Subcutaneous abdominal adipose tissue (tissue), 5 donors: ENCODE measurements around the gene KCNIP1.

Experiments used
- H3K27ac ChIP-seq: one replicate; pipeline ENCODE4 v1.7.0; 2013; ENCODE audit warnings: low read depth, mild to moderate bottlenecking, inconsistent platforms, low read length, moderate library complexity
- H3K27me3 ChIP-seq, 5 donors: one replicate each; pipeline ENCODE4 v1.7.0; 2013; ENCODE audit warnings: low read length in 5 of 5, inconsistent platforms in 1 of 5; ENCODE audit not compliant: control insufficient read depth in 5 of 5, insufficient read depth in 4 of 5
- H3K36me3 ChIP-seq, 5 donors: one replicate each; pipeline ENCODE4 v1.7.0; 2013; ENCODE audit warnings: low read length in 5 of 5; ENCODE audit not compliant: control insufficient read depth in 5 of 5, insufficient read depth in 5 of 5
- H3K4me1 ChIP-seq, 5 donors: one replicate each; pipeline ENCODE4 v1.7.0; 2013; ENCODE audit warnings: low read length in 5 of 5, mild to moderate bottlenecking in 3 of 5, moderate library complexity in 1 of 5; ENCODE audit not compliant: control insufficient read depth in 5 of 5, insufficient read depth in 5 of 5
- H3K4me3 ChIP-seq, 5 donors: one replicate each; pipeline ENCODE4 v1.7.0; 2013; ENCODE audit warnings: low read length in 5 of 5, low read depth in 1 of 5
- H3K9ac ChIP-seq, 5 donors: one replicate each; pipeline ENCODE4 v1.7.0; 2013; ENCODE audit warnings: low read length in 5 of 5, mild to moderate bottlenecking in 4 of 5, moderate library complexity in 3 of 5
- H3K9me3 ChIP-seq, 5 donors: one replicate each; pipeline ENCODE4 v1.7.0; 2013; ENCODE audit warnings: low read length in 5 of 5; ENCODE audit not compliant: control insufficient read depth in 5 of 5
- donor health status: healthy.
- donor health status: healthy.
- donor health status: healthy.
- donor health status: healthy.
- donor health status: healthy.

Gene KCNIP1

DNA sequence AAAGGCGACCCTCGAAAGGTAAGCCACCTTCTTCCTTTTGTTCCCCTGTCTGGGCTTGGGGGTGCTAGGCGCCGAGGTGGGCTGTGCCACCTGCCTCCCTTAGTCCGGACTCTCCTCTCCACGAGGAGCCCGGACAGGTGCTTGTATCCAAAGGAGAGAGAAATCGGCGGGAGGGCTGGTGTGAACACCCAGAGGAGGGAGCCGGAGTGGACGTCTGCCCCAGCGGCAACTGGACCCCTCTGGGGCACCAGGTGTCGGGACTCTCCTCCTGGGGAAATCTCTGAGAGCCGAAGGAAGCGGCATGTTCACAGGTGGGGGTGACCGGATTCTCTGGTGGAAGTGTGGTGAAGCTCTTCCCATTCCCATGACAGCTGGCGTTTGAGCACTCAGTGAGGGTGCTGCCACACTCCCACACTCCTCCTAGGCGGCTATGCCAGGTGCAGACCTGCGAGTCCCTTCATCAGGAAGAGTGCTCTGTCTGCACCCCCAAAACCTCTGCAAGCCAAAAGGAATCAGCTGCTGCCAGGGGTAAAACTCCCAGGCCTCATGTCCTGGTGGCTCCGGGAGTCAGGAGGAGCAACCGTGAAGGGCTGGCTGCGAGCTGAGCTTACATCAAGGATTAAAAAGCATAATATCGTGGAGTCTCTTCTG, 921 bp downstream of the KCNIP1 start:
- Histone ChIP-seq H3K9ac (no peak overlapping the region), H3K4me1 (peaks cover 0 to 6% (median 3%) of the 10 kb centered on the region in 5 donors), H3K36me3 (no peaks in the 10 kb centered on the region), H3K4me3 (peak overlapping the region in 1 of 5 donors; percentile 2), H3K27me3 (peaks cover 0 to 45% (median 20%) of the 10 kb centered on the region in 5 donors), H3K9me3 (peaks cover 0 to 9% (median 6%) of the 10 kb centered on the region in 5 donors), H3K27ac (no peak overlapping the region)

DNA sequence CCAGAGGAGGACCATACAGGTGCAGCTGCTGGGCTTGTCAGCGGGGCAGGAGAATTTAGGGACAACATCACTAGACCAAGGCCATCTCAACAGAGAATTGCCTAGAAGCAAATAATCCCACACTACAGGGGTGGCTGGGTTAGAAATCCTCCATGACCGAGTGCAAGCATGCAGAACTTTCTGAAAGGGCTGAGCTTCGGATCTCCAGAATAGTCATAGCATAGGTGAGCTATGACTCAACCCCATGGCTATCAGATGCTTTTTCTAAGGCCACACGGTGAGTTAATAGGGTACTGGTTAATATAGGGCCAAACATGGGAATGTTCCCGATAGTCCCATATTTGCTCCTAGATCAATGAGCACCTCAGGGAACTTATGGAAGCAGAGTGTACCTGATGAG, 4.2 kb downstream of the KCNIP1 start:
- peaks cover 0 to 6% (median 3%) of the 10 kb centered on the region in 5 donors for H3K4me1 ChIP-seq

DNA sequence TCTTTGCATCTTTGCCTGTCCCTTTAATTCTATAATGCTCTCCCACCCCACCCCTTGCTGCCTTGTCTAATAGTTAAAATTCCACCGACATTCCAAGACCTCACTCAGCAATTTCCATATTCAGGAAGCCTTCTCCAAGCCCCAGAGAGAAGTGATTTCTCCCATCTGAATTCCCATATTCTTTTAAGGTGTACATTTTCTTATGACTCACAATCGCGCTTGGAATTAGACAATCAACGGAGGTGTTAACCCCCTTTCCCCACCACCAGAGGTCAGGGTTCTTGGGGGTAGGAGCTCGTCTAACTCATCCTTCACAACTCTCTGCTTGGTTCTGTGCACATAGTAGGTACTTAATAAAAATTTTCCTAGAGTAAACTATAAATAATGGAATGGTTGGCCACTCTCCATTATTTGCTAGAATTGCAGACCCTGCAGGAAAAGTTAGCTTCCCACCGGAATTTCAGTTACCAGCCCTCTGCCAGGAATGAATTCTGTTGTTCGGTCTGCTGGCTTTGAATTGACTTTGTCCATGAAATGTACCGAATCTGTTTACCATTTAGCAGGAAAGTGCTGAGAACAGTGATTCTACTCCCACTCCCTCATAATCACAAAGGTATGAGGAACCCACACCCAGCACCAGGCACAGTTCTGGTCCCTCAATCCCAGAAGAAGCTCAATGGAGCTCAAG, 5.0 kb downstream of the KCNIP1 start:
- no peaks in the 10 kb centered on the region for H3K36me3 ChIP-seq
- peaks cover 0 to 6% (median 3%) of the 10 kb centered on the region in 5 donors for H3K4me1 ChIP-seq
- H3K4me3 ChIP-seq, result no peak overlapping the region
- peaks cover 0 to 30% (median 9%) of the 10 kb centered on the region in 5 donors for H3K27me3 ChIP-seq
- H3K27ac ChIP-seq, result no peak overlapping the region
- H3K9me3 ChIP-seq, result no peaks in the 10 kb centered on the region
- H3K9ac ChIP-seq, result no peak overlapping the region

More for the DNA sequence above, 4.2 kb downstream of the KCNIP1 start:
- H3K9ac ChIP-seq, result no peak overlapping the region
- no peak overlapping the region for H3K4me3 ChIP-seq
- no peaks in the 10 kb centered on the region for H3K9me3 ChIP-seq
- H3K27ac ChIP-seq, result no peak overlapping the region
- H3K36me3 ChIP-seq, result no peaks in the 10 kb centered on the region
- peaks cover 0 to 34% (median 13%) of the 10 kb centered on the region in 5 donors for H3K27me3 ChIP-seq

- Histone ChIP-seq H3K9me3 (no peaks in the 10 kb centered on the region), H3K9ac (no peak overlapping the region), H3K4me1 (peaks cover 0 to 2% (median under 1%) of the 10 kb centered on the region in 5 donors), H3K4me3 (no peak overlapping the region), H3K27ac (no peak overlapping the region), H3K27me3 (peaks cover 0 to 28% (median 9%) of the 10 kb centered on the region in 5 donors), H3K36me3 (no peaks in the 10 kb centered on the region)
Measured at GRCh38 chr5:170509348-170509660, 5.5 kb downstream of the KCNIP1 start.

DNA sequence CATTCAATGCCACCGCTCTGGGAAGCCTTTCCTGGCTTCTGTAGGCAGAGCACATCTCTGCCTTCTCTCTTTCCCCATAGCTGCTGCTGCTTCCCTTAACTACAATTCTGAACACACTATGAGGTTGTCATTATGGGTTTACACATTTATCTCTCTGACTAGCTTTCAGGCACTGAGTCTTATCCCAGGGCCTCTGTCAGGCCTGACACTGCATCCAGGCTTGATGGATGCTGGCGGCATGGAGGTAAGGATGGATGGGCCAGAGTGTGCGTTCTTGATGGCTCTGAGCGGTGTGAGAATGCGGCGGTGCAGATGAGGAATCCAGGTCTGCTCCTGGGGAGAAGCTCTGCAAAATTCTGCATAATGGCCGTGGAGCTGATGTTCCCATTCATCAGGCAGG, 6.3 kb downstream of the KCNIP1 start:
- H3K9me3 ChIP-seq, result no peaks in the 10 kb centered on the region
- H3K4me3 ChIP-seq, result no peak overlapping the region
- H3K4me1 ChIP-seq, result no peaks in the 10 kb centered on the region
- no peak overlapping the region for H3K27ac ChIP-seq
- H3K27me3 ChIP-seq, result peaks cover 0 to 21% (median 1%) of the 10 kb centered on the region in 5 donors
- H3K36me3 ChIP-seq, result no peaks in the 10 kb centered on the region
- no peak overlapping the region for H3K9ac ChIP-seq

- no peaks in the 10 kb centered on the region for H3K4me1 ChIP-seq
- H3K27ac ChIP-seq, result no peak overlapping the region
- H3K9ac ChIP-seq, result no peak overlapping the region
- no peaks in the 10 kb centered on the region for H3K36me3 ChIP-seq
- H3K27me3 ChIP-seq, result peaks cover 0 to 16% (median 0%) of the 10 kb centered on the region in 5 donors
- no peaks in the 10 kb centered on the region for H3K9me3 ChIP-seq
- no peak overlapping the region for H3K4me3 ChIP-seq
Measured at GRCh38 chr5:170510559-170510958, 6.7 kb downstream of the KCNIP1 start.

DNA sequence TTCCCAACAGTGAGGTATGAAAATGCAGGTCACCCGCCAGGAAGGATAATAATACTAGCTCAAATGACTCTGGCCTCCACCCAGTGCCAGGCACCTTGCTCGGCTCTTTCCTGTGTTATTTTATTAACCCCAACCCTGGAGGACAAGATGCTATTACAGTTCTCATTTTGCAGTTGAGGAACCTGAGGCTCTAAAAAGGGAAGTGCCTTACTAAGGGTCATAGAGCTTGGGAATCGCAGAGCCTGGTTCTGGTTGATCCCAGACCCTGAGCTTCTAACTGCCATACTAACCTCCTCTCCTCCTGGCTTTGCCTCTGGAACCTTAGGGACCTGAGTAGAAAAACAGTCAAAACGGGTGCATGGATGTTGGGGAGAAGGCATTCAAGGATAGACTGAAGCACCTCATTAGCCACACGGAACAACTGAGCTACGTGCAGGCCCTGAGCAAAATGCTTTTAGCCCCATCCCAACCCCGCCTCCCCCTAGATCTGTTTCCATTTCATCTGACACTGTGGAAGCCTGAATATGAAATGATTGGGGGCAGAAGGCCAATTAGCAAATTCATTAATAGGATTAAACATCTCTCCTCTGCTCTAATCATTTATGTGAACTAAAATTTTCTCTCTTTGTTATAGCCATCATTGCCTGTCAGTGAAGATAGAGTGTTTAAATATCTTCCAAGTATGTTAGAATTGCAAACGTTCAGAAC, 7.9 kb downstream of the KCNIP1 start:
- H3K9ac ChIP-seq, result no peak overlapping the region
- no peak overlapping the region for H3K27ac ChIP-seq
- no peaks in the 10 kb centered on the region for H3K36me3 ChIP-seq
- no peaks in the 10 kb centered on the region for H3K4me1 ChIP-seq
- H3K9me3 ChIP-seq, result no peaks in the 10 kb centered on the region
- H3K27me3 ChIP-seq, result peaks cover 0 to 7% (median 0%) of the 10 kb centered on the region in 5 donors
- H3K4me3 ChIP-seq, result no peak overlapping the region

- H3K36me3 ChIP-seq, result no peaks in the 10 kb centered on the region
- H3K27me3 ChIP-seq, result peaks cover 0 to 3% (median 0%) of the 10 kb centered on the region in 5 donors
- H3K4me3 ChIP-seq, result no peak overlapping the region
- H3K9ac ChIP-seq, result no peak overlapping the region
- no peaks in the 10 kb centered on the region for H3K9me3 ChIP-seq
- H3K4me1 ChIP-seq, result no peaks in the 10 kb centered on the region
- H3K27ac ChIP-seq, result no peak overlapping the region
Measured at GRCh38 chr5:170513856-170514525, 10.2 kb downstream of the KCNIP1 start.

GRCh38 chr5:170517411-170517810, 13.6 kb downstream of the KCNIP1 start:
- H3K27me3 ChIP-seq, result peaks cover 0 to 3% (median 0%) of the 10 kb centered on the region in 5 donors
- H3K36me3 ChIP-seq, result no peaks in the 10 kb centered on the region
- peaks cover 0 to 6% (median 5%) of the 10 kb centered on the region in 5 donors for H3K9me3 ChIP-seq
- H3K4me1 ChIP-seq, result peaks cover 0 to 6% (median 2%) of the 10 kb centered on the region in 5 donors
- no peak overlapping the region for H3K4me3 ChIP-seq
- H3K27ac ChIP-seq, result no peak overlapping the region
- no peak overlapping the region for H3K9ac ChIP-seq
